ENCODE measurements around the gene FANK1. TPM values are rescaled to one million over a fixed set of nuclear protein-coding genes. Genes with fewer than 3 reads are reported as not detected.

The FANK1 gene
- total and polyA plus RNA-seq, 2 donors (not counting 1 experiment from before 2014, with no cell fraction given), result 0.13 TPM; not detected in 1

- Mint-ChIP-seq H3K27me3 (peaks cover 30% of the 10 kb centered on the region), H3K4me3 (no peak overlapping the region), H3K27ac (no peak overlapping the region), H3K9me3 (ENCODE audit: insufficient read depth) (no peaks in the 10 kb centered on the region), H3K4me1 (peaks cover 3% of the 10 kb centered on the region)
- Histone ChIP-seq H3K36me3 (replicated peaks in 1 of 2; ENCODE audit: control extremely low read depth in 1 of 2, control insufficient read depth in 1 of 2, extremely low read depth in 1 of 2, insufficient read depth in 2 of 2, low read length in 1 of 2) (no peaks in the 10 kb centered on the region), H3K4me2 (replicated peaks; ENCODE audit: low read depth, low read length, poor library complexity, severe bottlenecking) (no peak overlapping the region), H3K27ac (ENCODE audit: low read length in 2 of 2) (no peak overlapping the region), H3K79me2 (ENCODE audit: control insufficient read depth, insufficient read depth, low read length) (no peaks in the 10 kb centered on the region), H2AFZ (ENCODE audit: insufficient read depth, low read depth, low read length, poor library complexity, severe bottlenecking) (no peak overlapping the region), H3K9me3 (ENCODE audit: control extremely low read depth in 1 of 3, control insufficient read depth in 2 of 3, insufficient read depth in 1 of 3, low read length in 2 of 3) (no peaks in the 10 kb centered on the region), H3K4me3 (ENCODE audit: control extremely low read depth in 1 of 5, extremely low read depth in 1 of 5, insufficient read depth in 1 of 5, low read depth in 2 of 5, low read length in 4 of 5) (no peak overlapping the region), H3K27me3 (replicated peaks in 1 of 4; ENCODE audit: control extremely low read depth in 1 of 4, control insufficient read depth in 3 of 4, insufficient read depth in 4 of 4, low read length in 3 of 4) (peaks cover 0 to 9% (median under 1%) of the 10 kb centered on the region in 4 experiments), H3K4me1 (ENCODE audit: control insufficient read depth in 2 of 2, insufficient read depth in 2 of 2, low read length in 2 of 2) (no peaks in the 10 kb centered on the region), H3K9ac (ENCODE audit: low read length) (no peak overlapping the region), H4K20me1 (ENCODE audit: control insufficient read depth, insufficient read depth, low read length, poor library complexity, severe bottlenecking) (no peaks in the 10 kb centered on the region)
- ChIA-PET POLR2A (no interaction called here), CTCF (no interaction called here)
- WGBS (ENCODE audit: insufficient coverage), result 98% methylated on average over 6 of the region's 6 CpGs
- DNase-seq (no peak), ATAC-seq (ENCODE audit: low read depth) (no peak)
- intact Hi-C loops (cut with micrococcal nuclease), result no loop called here
- TF ChIP-seq EZH2 (IDR thresholded peaks at IDR 0.05; ENCODE audit: borderline replicate concordance, insufficient read depth, low read depth, low read length, poor library complexity, severe bottlenecking) (no peak), CTCF (IDR thresholded peaks at IDR 0.05) (no peak)
Observed at GRCh38 chr10:126054191-126054590, 157.8 kb downstream of the FANK1 start.

DNA sequence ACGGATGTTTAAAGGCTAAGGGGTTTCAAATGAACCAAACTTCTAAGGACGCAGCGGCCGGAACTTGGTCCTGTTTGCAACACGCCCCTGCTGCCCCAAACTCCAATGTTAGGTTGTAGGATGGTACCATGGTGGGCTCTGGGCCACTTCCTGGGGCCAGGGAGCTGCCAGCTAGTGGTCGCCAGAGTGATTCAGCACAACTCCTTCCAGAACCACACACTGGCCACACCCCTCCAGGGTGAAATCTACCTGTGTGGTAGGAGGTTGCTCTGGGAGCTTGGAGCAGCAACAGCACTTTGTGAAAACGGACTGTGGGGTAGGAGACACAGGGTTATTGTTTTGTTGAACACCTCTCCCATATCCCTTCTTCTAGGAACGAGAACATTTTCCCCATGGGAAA, 161.1 kb downstream of the FANK1 start:
- Mint-ChIP-seq H3K27me3 (peaks cover 33% of the 10 kb centered on the region), H3K9me3 (ENCODE audit: insufficient read depth) (no peaks in the 10 kb centered on the region), H3K4me1 (no peaks in the 10 kb centered on the region), H3K4me3 (no peak overlapping the region), H3K27ac (no peak overlapping the region)
- Histone ChIP-seq H3K4me1 (ENCODE audit: control insufficient read depth in 2 of 2, insufficient read depth in 2 of 2, low read length in 2 of 2) (no peaks in the 10 kb centered on the region), H3K9ac (ENCODE audit: low read length) (no peak overlapping the region), H3K27me3 (replicated peaks in 1 of 4; ENCODE audit: control extremely low read depth in 1 of 4, control insufficient read depth in 3 of 4, insufficient read depth in 4 of 4, low read length in 3 of 4) (peaks cover 0 to 2% (median under 1%) of the 10 kb centered on the region in 4 experiments), H3K4me2 (replicated peaks; ENCODE audit: low read depth, low read length, poor library complexity, severe bottlenecking) (no peak overlapping the region), H3K4me3 (ENCODE audit: control extremely low read depth in 1 of 5, extremely low read depth in 1 of 5, insufficient read depth in 1 of 5, low read depth in 2 of 5, low read length in 4 of 5) (no peak overlapping the region), H2AFZ (ENCODE audit: insufficient read depth, low read depth, low read length, poor library complexity, severe bottlenecking) (no peak overlapping the region), H4K20me1 (ENCODE audit: control insufficient read depth, insufficient read depth, low read length, poor library complexity, severe bottlenecking) (no peaks in the 10 kb centered on the region), H3K27ac (ENCODE audit: low read length in 2 of 2) (no peak overlapping the region), H3K9me3 (ENCODE audit: control extremely low read depth in 1 of 3, control insufficient read depth in 2 of 3, insufficient read depth in 1 of 3, low read length in 2 of 3) (no peaks in the 10 kb centered on the region), H3K36me3 (replicated peaks in 1 of 2; ENCODE audit: control extremely low read depth in 1 of 2, control insufficient read depth in 1 of 2, extremely low read depth in 1 of 2, insufficient read depth in 2 of 2, low read length in 1 of 2) (no peaks in the 10 kb centered on the region), H3K79me2 (ENCODE audit: control insufficient read depth, insufficient read depth, low read length) (no peaks in the 10 kb centered on the region)
- DNase-seq (no peak), ATAC-seq (ENCODE audit: low read depth) (no peak)
- intact Hi-C loops (cut with micrococcal nuclease), result no loop called here
- ChIA-PET POLR2A (no interaction called here), CTCF (no interaction called here)
- no peak for TF ChIP-seq CTCF (IDR thresholded peaks at IDR 0.05)
- TF ChIP-seq EZH2 (IDR thresholded peaks at IDR 0.05; ENCODE audit: borderline replicate concordance, insufficient read depth, low read depth, low read length, poor library complexity, severe bottlenecking), result no peak
- 98% methylated on average over 5 of the region's 8 CpGs for WGBS (ENCODE audit: insufficient coverage)
